ENCODE results near the gene NDUFA12.

The NDUFA12 gene

DNA sequence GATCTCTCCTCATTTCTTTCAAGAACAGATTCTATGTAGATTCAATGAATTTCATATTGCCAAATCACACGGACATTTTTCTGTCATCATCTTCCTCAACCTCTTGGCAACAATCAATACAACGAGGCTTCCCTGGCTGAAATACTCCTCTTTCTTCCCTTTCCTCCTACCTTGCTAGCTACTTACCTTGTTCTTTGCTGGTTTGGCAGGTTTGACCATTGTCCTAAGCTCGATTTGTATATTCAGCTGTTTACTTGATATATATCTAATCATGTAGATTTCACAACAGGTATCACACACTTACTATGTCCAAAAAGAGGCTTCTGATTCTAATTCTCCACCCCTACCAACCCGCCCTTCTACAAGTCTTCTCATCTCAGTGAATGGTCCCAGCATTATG lies 23.6 kb downstream of the NDUFA12 start:
- no peak for DNase-seq

DNA sequence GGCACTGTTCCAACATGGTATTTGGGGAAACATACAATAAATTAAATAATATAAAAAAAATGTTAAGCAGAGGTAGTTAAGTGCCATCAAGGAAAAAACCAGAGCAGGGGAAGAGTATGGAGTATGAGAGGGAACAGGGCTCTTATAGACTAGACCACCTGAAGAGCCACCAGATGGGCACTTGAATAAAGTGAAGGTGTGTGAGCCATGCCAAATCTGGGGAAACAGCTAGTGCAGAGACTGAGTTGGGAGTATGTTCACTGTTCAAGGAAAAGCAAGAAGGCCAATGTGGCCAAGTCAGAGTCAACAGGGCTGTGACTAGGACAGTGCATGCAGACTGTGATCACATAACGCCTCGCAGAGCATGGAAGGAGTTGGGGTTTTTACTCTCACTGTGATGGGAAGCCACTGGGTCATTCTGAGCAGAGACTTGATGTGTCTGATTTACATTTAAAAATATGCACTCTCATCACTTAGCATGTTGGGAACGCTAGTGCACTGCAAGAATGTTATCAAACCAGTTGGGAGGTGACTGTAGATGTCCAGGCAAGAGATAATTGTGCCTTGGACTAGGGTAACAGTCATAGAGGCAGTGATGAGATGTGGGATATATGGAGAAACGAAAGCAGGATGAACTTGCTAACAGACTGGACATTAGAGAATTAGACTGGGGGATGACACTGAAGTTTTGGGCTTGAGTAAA lies 25.6 kb downstream of the NDUFA12 start:
- DNase-seq, result peak; percentile 2

- no peak for DNase-seq
Measured at GRCh38 chr12:94973221-94973620, 30.3 kb downstream of the NDUFA12 start.

- DNase-seq, result no peak
Measured at GRCh38 chr12:94972795-94973194, 30.7 kb downstream of the NDUFA12 start.

DNA sequence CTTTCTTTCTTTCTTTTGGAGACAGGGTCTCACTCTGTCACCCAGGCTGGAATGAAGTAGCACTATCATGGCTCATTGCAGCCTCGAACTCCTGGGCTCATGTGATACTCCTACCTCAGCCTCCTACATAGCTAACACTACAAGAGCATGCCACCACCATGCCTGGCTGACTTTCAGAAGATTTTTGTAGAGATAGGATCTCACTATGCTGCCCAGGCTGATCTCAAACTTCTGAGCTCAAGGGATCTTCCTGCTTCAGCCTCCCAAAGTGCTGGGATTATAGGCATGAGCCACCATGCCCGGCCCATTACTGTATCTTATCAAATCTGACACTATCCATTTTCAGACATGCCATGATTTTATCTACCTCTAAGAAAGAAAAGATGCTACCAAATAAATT lies 31.6 kb downstream of the NDUFA12 start:
- no peak for DNase-seq

GRCh38 chr12:94970560-94970959 lies 32.9 kb downstream of the NDUFA12 start:
- no peak for DNase-seq

- DNase-seq, result no peak
Measured at GRCh38 chr12:94969424-94969823, 34.1 kb downstream of the NDUFA12 start.

DNA sequence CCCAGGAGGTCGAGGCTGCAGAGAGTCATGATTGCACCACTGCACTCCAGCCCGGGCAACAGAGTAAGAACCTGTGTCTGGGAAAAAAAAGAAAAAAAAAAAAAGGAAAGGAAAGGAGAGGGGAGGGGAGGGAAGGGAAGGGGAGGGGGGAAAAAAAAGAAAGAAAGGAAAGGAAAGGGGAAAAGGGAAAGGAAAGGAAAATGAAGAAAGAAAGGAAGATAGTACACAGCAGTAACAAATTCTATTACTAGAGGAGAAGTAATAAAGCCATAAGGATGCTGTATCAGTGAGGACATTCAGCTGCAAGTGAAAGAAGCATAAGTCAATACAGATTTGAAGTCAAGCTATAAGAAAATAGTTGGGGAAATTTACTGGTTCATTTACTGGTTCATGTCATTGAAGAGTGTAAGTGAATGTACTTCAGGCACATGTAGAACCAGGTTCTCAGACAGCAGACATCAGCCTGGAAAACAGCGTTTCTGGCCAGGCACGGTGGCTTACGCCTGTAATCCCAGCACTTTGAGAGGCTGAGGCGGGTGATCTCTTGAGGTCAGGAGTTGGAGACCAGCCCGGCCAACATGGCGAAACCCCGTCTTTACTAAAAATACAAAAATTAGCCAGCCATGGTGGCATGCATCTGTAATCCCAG lies 37.4 kb downstream of the NDUFA12 start:
- no peak for DNase-seq

- DNase-seq, result no peak
Measured at GRCh38 chr12:94963649-94964048, 39.8 kb downstream of the NDUFA12 start.

DNA sequence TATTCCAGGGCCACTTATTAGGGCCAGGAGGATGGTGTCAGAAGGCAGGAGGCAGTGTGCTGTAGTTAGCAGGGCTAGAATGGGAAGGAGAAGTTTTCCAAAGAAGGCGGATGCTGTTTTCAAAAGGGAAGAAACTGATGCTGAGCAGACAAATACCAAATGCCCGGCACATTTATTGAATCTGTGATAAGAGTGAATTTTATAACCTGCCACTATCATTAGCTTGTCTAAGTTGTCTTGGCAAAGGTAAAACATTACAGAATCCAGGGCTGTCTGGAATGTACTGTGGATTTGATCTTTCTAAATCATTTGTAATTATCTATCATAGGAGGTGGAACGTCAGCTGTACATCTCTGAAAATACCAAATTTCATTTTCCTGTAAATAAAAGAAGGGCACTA lies 40.8 kb downstream of the NDUFA12 start:
- no peak for DNase-seq

GRCh38 chr12:94961911-94962310 lies 41.6 kb downstream of the NDUFA12 start:
- no peak for DNase-seq

DNA sequence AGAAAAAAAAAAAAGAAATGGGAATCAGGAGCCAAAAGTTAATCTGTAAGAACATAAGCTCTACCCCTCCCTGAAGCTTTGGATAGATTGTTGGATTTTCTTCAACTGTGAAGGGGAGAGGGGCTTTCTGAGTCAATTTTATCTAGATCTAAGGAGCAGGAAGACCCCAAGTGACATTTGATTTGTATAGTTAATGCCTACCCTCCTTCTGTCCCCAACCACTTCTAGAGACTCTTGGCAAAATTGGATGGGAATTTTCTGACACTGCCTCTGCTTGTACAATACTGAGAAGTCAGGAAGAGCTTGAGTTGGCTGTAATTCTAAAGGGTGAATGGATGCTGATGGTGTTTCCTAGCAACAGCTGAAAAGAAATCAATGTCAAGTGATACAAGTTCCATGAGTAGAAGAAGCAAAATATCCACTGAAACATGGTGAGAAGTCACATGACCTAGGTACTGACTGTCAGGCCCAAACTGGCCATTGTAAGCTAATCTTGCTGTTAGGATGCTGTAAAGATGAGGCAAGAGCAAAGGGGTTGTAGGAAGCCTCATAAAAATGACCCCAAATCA lies 42.2 kb downstream of the NDUFA12 start:
- DNase-seq, result no peak

DNA sequence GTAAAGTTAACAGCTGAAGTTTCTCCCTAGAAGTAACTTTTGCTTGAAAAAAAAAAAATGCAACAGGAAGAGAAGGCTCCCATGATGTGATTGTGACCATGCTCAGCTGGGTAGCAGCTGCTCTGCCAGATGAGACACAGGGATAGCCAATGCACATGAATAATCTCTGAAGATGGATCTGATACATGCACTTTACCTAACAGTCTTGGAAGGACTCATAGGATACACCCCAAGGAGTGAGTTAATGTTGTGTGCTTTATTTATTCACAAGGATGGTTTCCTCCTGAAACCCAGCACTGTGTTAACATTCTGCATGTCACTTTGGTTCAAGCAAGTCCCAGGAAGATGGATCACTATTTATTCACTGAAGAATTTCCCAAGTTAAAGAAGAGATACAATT lies 46.5 kb downstream of the NDUFA12 start:
- no peak for DNase-seq

GRCh38 chr12:94954948-94955592 lies 48.4 kb downstream of the NDUFA12 start:
- no peak for DNase-seq

- no peak for DNase-seq
Measured at GRCh38 chr12:94954029-94954685, 49.3 kb downstream of the NDUFA12 start.

GRCh38 chr12:94952325-94952724 lies 51.2 kb downstream of the NDUFA12 start:
- no peak for DNase-seq

GRCh38 chr12:94951071-94951934 lies 52.2 kb downstream of the NDUFA12 start:
- no peak for DNase-seq

- no peak for DNase-seq
Measured at GRCh38 chr12:94948232-94948810, 55.2 kb downstream of the NDUFA12 start.

- DNase-seq, result no peak
Measured at GRCh38 chr12:94942663-94943062, 60.8 kb downstream of the NDUFA12 start.

DNA sequence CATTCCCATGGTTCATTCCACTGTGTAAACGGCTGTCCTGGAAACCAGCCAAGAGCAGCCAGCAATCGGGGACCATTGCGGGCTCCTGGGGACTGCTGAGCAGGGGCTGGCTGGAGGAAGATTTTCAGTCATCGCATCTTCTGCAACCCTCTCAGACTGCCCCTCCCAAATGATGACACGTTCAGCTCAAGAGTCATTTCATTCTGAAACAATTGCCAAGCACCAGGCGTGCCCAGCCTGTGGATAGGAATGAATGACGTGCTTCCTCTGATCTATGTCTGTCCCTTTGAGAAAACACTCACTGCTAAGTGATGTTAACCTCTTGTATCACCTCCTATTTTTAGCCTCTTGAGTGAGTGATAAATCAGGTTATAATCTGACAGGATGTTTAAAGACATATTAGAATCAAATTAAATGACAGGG lies 62.0 kb downstream of the NDUFA12 start:
- DNase-seq, result no peak

DNA sequence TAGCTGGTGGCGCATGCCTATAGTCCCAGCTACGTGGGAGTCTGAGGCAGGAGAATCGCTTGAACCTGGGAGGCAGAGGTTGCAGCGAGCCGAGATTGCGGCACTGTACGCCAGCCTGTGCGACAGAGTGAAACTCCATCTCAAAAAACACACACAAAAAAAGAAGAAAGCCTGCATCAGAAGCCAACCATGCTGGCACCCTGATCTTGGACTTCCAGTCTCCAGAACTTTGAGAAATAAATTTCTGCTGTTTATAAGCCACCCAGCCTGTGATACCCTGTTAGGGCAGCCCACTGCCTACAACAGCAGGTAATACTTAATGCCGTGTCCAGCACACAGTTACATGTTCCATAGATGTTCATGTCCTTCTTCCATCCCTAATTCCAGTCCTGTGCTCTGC lies 62.7 kb downstream of the NDUFA12 start:
- DNase-seq, result no peak

- no peak for DNase-seq
Measured at GRCh38 chr12:94938583-94938982, 64.9 kb downstream of the NDUFA12 start.

Data from NCI-H1105 (cell line).